HG03354 (cell line): Measurements from ENCODE around the gene STK4.
"Not testable (repeated sequence)": the region's sequence is repeated elsewhere in the genome, so short reads cannot be mapped to it uniquely, and the experiment has no call there.

Experiments
- ATAC-seq: cut with Tn5 transposase; IDR thresholded peaks from one replicate; pipeline ENCODE4 v1.9.1; 2021; ENCODE audit warnings: mild to moderate bottlenecking; ENCODE audit not compliant: unreplicated experiment, poor library complexity, severe bottlenecking

Gene STK4

GRCh38 chr20:45019762-45020123 lies 53.4 kb downstream of the STK4 start:
- no peak for ATAC-seq

GRCh38 chr20:45020236-45020886 lies 54.0 kb downstream of the STK4 start:
- no peak for ATAC-seq

GRCh38 chr20:45021631-45022030 lies 55.3 kb downstream of the STK4 start:
- no peak for ATAC-seq

- ATAC-seq: not testable (repeated sequence)
Observed at GRCh38 chr20:45023140-45023539, 56.8 kb downstream of the STK4 start.

- ATAC-seq: no peak
Observed at GRCh38 chr20:45028424-45029136, 62.3 kb downstream of the STK4 start.

- ATAC-seq: no peak
Observed at GRCh38 chr20:45029884-45030283, 63.6 kb downstream of the STK4 start.

GRCh38 chr20:45032276-45032675 lies 66.0 kb downstream of the STK4 start:
- no peak for ATAC-seq

- no peak for ATAC-seq
Observed at GRCh38 chr20:45032781-45033180, 66.5 kb downstream of the STK4 start.

GRCh38 chr20:45034436-45034835 lies 68.1 kb downstream of the STK4 start:
- no peak for ATAC-seq

GRCh38 chr20:45036044-45036755 lies 69.9 kb downstream of the STK4 start:
- ATAC-seq: no peak

- ATAC-seq: no peak
Observed at GRCh38 chr20:45037050-45037449, 70.7 kb downstream of the STK4 start.

- ATAC-seq: no peak
Observed at GRCh38 chr20:45037635-45038034, 71.3 kb downstream of the STK4 start.

GRCh38 chr20:45038745-45039474 lies 72.6 kb downstream of the STK4 start:
- no peak for ATAC-seq

GRCh38 chr20:45039475-45039820 lies 73.1 kb downstream of the STK4 start:
- ATAC-seq: no peak

- ATAC-seq: no peak
Observed at GRCh38 chr20:45041464-45042337, 75.4 kb downstream of the STK4 start.

- ATAC-seq: no peak
Observed at GRCh38 chr20:45042978-45043377, 76.7 kb downstream of the STK4 start.

- peak; percentile 57 for ATAC-seq
Observed at GRCh38 chr20:45044084-45044573, 77.8 kb downstream of the STK4 start.

GRCh38 chr20:45044601-45045000 lies 78.3 kb downstream of the STK4 start:
- ATAC-seq: no peak

GRCh38 chr20:45047581-45048119 lies 81.3 kb downstream of the STK4 start:
- no peak for ATAC-seq
